ENCODE measurements around the gene FNIP2. TPM values are rescaled to one million over a fixed set of nuclear protein-coding genes. Genes with fewer than 3 reads are reported as not detected.

FNIP2 gene
- total and polyA plus RNA-seq, 3 donors from 2014 or later = 23.5 to 28.4 (median 25.0) TPM

GRCh38 chr4:158858410-158859199, 89.8 kb downstream of the FNIP2 start:
- no peaks in the 10 kb centered on the region for H3K27me3 ChIP-seq
- H3K4me3 ChIP-seq = no peak overlapping the region
- H3K4me1 ChIP-seq = no peaks in the 10 kb centered on the region
- TF ChIP-seq CTCF (IDR thresholded peaks at IDR 0.05) = no peak
- no peak for TF ChIP-seq POLR2A (IDR thresholded peaks at IDR 0.05)
- no peak for DNase-seq
- no peak overlapping the region for H3K27ac ChIP-seq
- no peaks in the 10 kb centered on the region for H3K9me3 ChIP-seq
- WGBS, 2 donors = 87 to 93% methylated on average over 6 of the region's 6 CpGs
- intact Hi-C loops (cut with DNase I; ENCODE audit: low total_unique reads) = no loop called here
- H3K36me3 ChIP-seq (ENCODE audit: low read depth, missing control alignments) = no peaks in the 10 kb centered on the region

- no peak for DNase-seq
These were observed 90.8 kb downstream of the FNIP2 start for GRCh38 chr4:158859661-158860060.

GRCh38 chr4:158860856-158861255, 92.0 kb downstream of the FNIP2 start:
- Histone ChIP-seq H3K36me3 (ENCODE audit: low read depth, missing control alignments) (no peaks in the 10 kb centered on the region), H3K27me3 (no peaks in the 10 kb centered on the region), H3K4me1 (no peaks in the 10 kb centered on the region), H3K4me3 (no peak overlapping the region), H3K9me3 (no peaks in the 10 kb centered on the region), H3K27ac (no peak overlapping the region)
- intact Hi-C loops (cut with DNase I; ENCODE audit: low total_unique reads) = no loop called here
- DNase-seq = no peak
- no peak for TF ChIP-seq CTCF (IDR thresholded peaks at IDR 0.05)
- TF ChIP-seq POLR2A (IDR thresholded peaks at IDR 0.05) = no peak
- 93 to 100% methylated on average over 5 of the region's 5 CpGs for WGBS, 2 donors

More at GRCh38 chr4:158859661-158860060, 90.8 kb downstream of the FNIP2 start:
- intact Hi-C loops (cut with DNase I; ENCODE audit: low total_unique reads) = no loop called here
- no peaks in the 10 kb centered on the region for H3K9me3 ChIP-seq
- H3K36me3 ChIP-seq (ENCODE audit: low read depth, missing control alignments) = no peaks in the 10 kb centered on the region
- no peak overlapping the region for H3K27ac ChIP-seq
- H3K4me3 ChIP-seq = no peak overlapping the region
- no peaks in the 10 kb centered on the region for H3K4me1 ChIP-seq
- WGBS, 2 donors = 92 to 95% methylated on average over 4 of the region's 4 CpGs
- no peaks in the 10 kb centered on the region for H3K27me3 ChIP-seq
- TF ChIP-seq CTCF (IDR thresholded peaks at IDR 0.05) = no peak
- TF ChIP-seq POLR2A (IDR thresholded peaks at IDR 0.05) = no peak

GRCh38 chr4:158861281-158861680, 92.5 kb downstream of the FNIP2 start:
- WGBS, 2 donors = 94 to 98% methylated on average over 3 of the region's 3 CpGs
- Histone ChIP-seq H3K4me3 (no peak overlapping the region), H3K36me3 (ENCODE audit: low read depth, missing control alignments) (no peaks in the 10 kb centered on the region), H3K4me1 (no peaks in the 10 kb centered on the region), H3K27me3 (no peaks in the 10 kb centered on the region), H3K27ac (no peak overlapping the region), H3K9me3 (no peaks in the 10 kb centered on the region)
- TF ChIP-seq CTCF (IDR thresholded peaks at IDR 0.05) (no peak), POLR2A (IDR thresholded peaks at IDR 0.05) (no peak)
- no peak for DNase-seq
- intact Hi-C loops (cut with DNase I; ENCODE audit: low total_unique reads) = no loop called here

GRCh38 chr4:158861766-158862165, 92.9 kb downstream of the FNIP2 start:
- 92 to 100% methylated on average over 3 of the region's 3 CpGs for WGBS, 2 donors
- H3K4me3 ChIP-seq = no peak overlapping the region
- H3K27ac ChIP-seq = no peak overlapping the region
- no peak for DNase-seq
- TF ChIP-seq CTCF (IDR thresholded peaks at IDR 0.05) (no peak), POLR2A (IDR thresholded peaks at IDR 0.05) (no peak)
- no peaks in the 10 kb centered on the region for H3K4me1 ChIP-seq
- H3K36me3 ChIP-seq (ENCODE audit: low read depth, missing control alignments) = no peaks in the 10 kb centered on the region
- H3K9me3 ChIP-seq = no peaks in the 10 kb centered on the region
- no peaks in the 10 kb centered on the region for H3K27me3 ChIP-seq
- intact Hi-C loops (cut with DNase I; ENCODE audit: low total_unique reads) = no loop called here

Measured in testis (tissue), 3 donors.